HG03159 (cell line): ENCODE results near the gene TMEM150A.
"Not testable (repeated sequence)": the region's sequence is repeated elsewhere in the genome, so short reads cannot be mapped to it uniquely, and the experiment has no call there.

Experiments used
- ATAC-seq: cut with Tn5 transposase; IDR thresholded peaks from one replicate; pipeline ENCODE4 v1.9.1; 2021; ENCODE audit warnings: mild to moderate bottlenecking, moderate library complexity; ENCODE audit not compliant: unreplicated experiment

TMEM150A gene

GRCh38 chr2:85602476-85603234 lies at the start of gene TMEM150A:
TSS of gene TMEM150A (minus strand) at chr2:85602698. CDS start at chr2:85601948, 750 bp downstream.
- ATAC-seq, result peak; percentile 92

- ATAC-seq, result no peak
These were observed 49.6 kb upstream of the TMEM150A start for GRCh38 chr2:85652056-85652455.

- ATAC-seq, result no peak
These were observed 48.6 kb upstream of the TMEM150A start for GRCh38 chr2:85651097-85651496.

DNA sequence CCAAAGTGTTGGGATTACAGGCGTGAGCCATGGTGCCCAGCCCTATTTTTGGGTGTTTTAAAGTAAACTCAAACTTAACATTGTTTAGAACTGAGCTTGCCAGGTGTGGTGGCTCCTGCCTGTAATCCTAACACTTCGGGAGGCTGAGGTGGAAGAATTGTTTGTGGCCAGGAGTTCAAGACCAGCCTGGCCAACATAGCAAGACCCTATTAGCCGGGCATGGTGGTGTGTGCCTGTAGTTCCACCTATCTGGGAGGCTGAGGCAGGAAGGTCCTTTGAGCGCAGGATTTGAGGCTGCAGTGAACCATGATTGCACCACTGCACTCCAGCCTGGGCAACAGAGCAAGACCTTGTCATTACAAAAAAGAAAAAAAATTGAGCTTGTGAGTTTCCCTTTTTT lies 48.0 kb upstream of the TMEM150A start:
- no peak for ATAC-seq

GRCh38 chr2:85649201-85650190 lies 47.0 kb upstream of the TMEM150A start:
- ATAC-seq, result no peak

DNA sequence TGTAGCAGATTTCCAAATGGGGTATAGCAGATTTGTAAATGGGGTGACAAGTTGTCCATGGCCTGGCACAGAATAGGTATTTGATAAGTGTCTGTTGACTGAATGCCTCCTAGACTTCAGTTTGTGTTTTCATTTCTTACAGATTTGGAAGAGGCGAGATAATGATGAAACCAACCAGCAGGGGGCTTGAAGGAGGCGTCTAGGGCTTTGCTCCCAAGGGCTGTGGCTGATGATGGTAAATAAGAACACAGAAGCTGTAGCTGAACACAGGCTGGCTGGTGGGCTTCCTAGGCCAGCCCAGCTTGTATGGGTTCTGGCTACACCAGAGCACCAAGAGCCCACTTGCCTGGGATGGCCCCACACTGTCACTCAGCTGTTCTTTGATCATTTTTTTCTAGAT lies 46.1 kb upstream of the TMEM150A start:
- no peak for ATAC-seq

DNA sequence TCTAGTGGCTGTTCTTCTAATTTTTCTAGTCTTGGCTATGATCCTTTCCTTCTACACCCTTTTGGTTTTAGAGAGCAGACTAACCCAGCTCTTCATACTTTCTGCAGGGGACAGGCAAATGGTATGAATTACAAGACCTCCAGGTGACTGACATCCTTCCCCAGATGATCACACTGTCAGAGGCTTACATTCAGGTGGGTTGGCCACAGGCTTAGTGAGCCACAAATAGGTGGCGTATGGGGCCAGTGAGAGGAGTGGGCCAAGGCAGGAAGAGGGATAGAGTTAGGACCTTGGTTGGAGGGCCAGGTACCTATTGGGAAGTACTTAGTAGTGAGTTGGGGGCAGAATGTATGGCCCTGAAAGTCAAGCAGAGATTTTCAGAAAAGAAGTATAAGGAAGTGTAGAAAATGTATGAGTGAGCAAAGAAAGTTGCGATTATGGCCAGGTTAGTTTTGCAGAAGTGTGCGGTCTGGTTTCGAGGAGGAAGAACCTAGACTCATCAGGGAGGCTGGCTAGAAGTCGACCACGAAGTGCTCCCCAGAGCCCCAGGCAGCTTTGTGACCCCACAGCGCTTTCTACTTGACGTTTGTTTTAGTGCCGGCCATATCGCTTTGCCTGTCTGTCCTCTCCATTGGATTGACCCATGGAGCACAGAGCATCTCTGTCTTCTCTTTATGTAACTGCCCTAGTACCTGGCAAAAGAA lies 45.5 kb upstream of the TMEM150A start:
- ATAC-seq, result peak; percentile 73

- ATAC-seq, result no peak
These were observed 43.7 kb upstream of the TMEM150A start for GRCh38 chr2:85646166-85646565.

- no peak for ATAC-seq
These were observed 42.4 kb upstream of the TMEM150A start for GRCh38 chr2:85644909-85645308.

DNA sequence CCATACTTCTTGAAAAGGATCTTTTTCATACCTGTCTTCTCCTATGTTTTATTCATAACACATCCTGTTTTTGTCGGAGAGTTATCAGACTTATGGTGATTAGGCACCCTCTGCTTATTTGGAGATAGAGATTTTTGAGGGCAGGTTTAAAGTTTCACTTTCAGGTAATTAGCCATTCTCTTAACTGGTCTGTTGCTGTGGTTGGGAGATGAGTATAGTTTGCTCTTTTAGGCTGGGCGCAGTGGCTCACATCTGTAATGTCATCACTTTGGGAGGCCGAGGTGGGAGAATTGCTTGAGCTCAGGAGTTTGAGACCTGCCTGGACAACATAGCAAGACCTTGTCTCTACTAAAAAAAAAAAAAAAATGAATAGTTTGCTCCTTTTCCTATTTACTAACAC lies 40.2 kb upstream of the TMEM150A start:
- ATAC-seq, result no peak

DNA sequence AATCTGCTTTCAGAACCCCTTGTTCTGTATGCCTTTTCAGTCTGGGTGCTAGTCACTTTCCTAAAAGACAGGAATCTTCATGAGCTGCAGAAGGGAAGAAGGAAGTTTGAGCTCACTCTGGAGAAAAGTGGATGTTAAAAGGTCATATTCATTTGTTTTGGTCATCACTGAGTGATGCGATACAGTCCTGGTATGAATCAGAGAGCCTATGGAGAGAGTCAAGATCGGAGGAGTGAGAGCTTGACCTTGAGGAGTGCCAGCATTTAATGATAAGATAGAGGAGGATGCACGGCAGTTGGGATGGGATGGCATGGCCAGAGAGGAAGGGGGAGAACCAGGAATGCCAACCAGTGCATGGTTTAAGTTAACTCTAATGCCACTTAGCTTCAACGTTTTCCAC lies 33.1 kb upstream of the TMEM150A start:
- ATAC-seq, result no peak

DNA sequence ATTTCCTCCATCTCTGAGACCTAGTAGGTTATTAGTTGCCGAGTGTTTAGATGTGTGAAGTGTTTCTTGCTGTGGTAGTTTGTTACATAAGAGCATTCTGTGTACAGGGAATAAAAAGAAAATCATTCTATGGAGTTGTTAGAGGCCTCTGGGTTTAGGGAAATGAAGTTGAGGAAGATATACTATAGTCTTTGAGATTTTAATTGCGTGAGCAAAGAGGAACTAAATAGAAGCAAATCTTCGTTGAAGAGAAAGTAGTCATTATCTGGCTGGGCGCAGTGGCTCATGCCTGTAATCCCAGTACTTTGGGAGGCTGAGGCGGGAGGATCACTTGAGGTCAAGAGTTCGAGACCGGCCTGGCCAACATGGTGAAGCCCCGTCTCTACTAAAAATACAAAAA lies 32.5 kb upstream of the TMEM150A start:
- ATAC-seq, result no peak

DNA sequence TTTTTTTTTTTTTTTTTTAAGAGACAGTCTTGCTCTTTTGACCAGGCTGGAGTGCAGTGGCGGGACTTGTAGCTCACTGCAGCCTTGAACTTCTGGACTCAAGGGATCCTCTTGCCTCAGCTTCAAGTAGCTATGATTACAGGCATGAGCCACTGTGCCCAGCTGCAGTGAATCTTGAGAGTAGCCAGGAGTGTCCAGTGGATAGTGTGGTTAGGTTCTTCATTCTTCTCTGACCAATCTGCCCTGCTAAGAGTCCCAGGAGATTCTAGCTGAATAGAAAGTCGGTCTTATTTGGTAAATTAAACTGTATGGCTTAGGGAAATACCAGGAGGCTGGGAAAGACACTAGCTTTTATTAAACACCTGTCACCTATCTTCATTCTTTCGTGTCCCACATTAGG lies 28.8 kb upstream of the TMEM150A start:
- ATAC-seq, result no peak

- ATAC-seq, result no peak
These were observed 26.2 kb upstream of the TMEM150A start for GRCh38 chr2:85628658-85629057.

DNA sequence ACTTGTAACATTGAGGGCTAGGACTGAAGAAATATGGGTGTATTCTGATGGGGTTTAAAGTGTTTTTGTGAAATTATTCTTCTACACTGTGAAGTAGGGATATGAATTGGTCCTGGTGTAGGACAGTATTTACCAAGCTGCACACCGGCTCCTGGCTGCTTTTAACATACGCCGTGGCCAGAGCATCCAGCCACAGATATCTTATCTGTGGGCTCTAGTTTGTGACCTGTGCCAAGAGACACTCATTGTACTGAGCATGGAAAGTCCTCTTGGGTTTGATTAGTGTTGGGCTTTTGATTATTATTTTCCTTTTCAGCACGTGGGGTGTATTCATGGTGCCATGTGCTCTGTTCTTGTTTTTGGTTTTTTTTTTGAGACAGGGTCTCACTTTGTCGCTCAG lies 21.5 kb upstream of the TMEM150A start:
- no peak for ATAC-seq

DNA sequence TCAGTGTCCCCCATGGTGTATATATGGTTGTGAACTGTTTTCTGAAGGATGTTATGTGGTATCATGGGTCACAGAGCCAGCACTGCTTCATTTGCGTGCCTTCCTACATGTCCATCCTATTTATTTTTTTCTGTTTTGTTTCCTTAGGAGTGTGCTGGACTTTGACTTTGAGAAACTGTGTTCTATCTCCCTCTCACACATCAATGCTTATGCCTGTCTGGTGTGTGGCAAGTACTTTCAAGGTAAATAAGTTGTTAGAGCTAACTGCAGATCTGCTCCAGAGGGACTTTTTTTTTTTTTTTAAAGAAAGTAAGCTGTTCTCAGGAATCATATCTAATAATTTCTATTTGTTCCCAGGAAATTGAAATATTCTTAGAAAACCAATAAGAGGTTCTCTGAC lies 18.8 kb upstream of the TMEM150A start:
- ATAC-seq, result no peak

DNA sequence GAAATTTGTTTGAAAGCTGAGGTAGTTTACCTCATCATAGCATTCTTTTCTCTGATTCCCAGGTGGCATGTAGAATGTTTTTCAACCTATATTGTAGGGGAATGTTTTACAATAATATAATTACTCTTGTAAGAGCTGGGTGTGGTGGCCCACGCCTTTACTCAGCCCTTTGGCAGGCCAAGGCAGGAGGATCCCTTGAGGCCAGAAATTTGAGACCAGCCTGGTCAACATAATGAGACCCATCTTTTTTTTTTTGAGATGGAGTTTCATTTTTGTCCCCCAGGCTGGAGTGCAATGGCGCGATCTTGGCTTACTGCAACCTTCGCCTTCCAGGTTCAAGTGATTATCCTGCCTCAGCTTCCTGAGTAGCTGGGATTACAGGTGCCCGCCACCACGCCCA lies 17.1 kb upstream of the TMEM150A start:
- ATAC-seq, result no peak

DNA sequence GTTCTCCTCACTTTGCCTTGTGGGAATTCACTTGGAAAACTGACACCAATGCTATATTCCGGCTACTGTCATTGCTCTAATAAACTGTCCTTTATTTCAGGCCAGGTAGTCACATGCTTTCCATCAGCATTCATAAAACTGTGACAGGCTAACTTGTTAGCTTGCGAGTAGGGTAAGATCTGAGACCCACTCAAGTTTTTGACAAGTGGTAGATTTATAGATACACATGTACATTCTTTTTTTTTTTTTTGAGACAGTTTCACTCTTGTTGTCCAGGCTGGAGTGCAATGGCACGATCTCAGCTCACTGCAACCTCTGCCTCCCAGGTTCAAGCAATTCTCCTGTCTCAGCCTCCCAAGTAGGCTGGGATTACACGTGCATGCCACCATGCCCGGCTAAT lies 15.2 kb upstream of the TMEM150A start:
- ATAC-seq, result not testable (repeated sequence)

- no peak for ATAC-seq
These were observed 12.9 kb upstream of the TMEM150A start for GRCh38 chr2:85615413-85615728.

DNA sequence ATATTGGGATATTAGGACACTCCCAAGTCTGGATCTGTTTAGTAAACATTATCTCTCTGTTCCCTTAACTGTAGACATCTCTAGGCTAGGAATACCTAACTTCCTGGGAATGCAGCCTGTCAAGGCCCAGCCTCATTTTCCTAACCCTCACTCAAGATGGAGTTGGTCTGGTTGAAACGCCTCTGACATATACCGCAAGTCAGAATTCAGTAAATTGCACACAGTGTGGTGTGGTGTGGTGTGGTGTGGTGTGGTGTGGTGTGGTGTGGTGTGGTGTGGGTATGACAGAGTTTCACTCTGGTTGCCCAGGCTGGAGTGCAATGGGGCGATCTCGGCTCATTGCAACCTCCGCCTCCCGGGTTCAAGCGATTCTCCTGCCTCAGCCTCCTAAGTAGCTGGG lies 12.3 kb upstream of the TMEM150A start:
- not testable (repeated sequence) for ATAC-seq

GRCh38 chr2:85613717-85614515 lies 11.4 kb upstream of the TMEM150A start:
- no peak for ATAC-seq
